ENCODE data around the gene SSTR3.

DNA sequence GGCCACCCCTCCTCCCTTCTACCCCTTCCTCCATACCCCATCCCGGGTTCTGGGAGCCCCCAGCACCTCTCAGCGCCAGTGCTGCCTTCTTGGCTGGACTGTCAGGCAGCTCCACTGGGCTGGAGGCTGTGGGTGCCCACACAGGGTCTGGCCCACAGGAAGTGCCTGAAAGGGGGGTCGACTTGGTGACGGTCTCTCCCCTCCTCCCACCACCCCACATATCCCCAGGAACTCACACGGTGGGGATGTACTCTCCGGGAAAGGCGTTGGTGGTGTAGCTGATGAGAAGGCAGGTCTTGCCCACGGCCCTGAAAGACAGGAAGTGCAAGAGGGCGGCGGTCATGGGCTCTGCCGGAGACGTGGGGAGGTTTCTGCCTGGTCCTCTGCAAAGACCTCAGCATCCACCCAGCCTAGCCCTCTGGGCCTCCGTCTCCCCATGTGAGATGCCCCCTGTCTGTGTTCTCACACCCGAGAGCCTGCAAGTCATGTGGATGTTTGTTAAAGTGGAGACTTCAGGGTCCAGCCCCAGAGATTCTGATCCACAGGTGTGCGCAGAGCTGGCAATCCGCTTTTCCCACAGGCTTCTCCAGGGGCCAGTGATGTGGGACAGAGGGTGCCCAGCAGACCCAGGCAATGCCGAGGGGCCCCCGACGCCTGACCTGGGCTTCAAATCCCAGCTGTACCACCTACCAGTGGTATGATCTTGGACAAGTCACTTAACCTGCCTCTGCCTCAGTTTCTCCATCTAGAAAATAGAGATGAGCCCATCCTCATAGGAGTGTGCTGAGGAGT, 29.3 kb upstream of the SSTR3 start:
- TF ChIP-seq EZH2 (IDR thresholded peaks at IDR 0.05; ENCODE audit: insufficient read depth, poor library complexity, severe bottlenecking): no peak
- TF ChIP-seq EZH2phosphoT487 (IDR thresholded peaks at IDR 0.05; ENCODE audit: insufficient read depth, low read depth): no peak

Data from GM23248 (cell line).